NCI-H1436 (cell line): ENCODE data around the gene EN1.

Experiments used
- DNase-seq: peaks from one replicate; lab custom pipeline; 2025; lab: John Stamatoyannopoulos, UW

EN1 gene

GRCh38 chr2:118855451-118856279 lies 8.2 kb upstream of the EN1 start:
- DNase-seq: peak; percentile 75

- no peak for DNase-seq
Measured at GRCh38 chr2:118854507-118855345, 7.3 kb upstream of the EN1 start.

GRCh38 chr2:118853651-118854291 lies 6.3 kb upstream of the EN1 start:
- no peak for DNase-seq

- no peak for DNase-seq
Measured at GRCh38 chr2:118853129-118853640, 5.7 kb upstream of the EN1 start.

DNA sequence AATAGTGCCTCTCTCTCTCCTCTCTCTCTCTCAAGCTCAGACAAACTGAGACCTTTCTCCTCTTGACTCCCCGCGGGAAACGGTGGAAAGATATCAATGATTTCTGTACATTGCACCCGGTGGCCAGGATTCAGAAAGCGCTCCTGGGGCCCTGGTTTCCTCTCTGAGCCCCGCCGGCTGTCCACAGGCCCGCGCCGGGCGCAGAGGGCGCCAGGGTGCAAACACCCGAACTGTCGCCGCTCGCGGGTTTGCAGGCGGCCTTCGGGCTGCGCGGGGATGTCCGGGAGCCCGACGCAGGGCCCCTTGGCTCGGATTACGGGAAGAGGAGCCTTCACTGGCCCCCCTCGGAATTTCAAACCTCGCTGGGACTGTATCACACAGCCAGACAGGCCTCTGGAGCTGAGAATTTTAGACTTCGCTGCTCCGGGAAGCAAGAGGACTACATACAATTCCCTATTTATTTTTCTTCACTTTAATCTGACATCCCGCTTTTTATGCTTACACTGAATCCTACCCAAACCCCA lies 5.2 kb upstream of the EN1 start:
- DNase-seq: no peak

GRCh38 chr2:118851650-118852049 lies 4.2 kb upstream of the EN1 start:
- DNase-seq: no peak

DNA sequence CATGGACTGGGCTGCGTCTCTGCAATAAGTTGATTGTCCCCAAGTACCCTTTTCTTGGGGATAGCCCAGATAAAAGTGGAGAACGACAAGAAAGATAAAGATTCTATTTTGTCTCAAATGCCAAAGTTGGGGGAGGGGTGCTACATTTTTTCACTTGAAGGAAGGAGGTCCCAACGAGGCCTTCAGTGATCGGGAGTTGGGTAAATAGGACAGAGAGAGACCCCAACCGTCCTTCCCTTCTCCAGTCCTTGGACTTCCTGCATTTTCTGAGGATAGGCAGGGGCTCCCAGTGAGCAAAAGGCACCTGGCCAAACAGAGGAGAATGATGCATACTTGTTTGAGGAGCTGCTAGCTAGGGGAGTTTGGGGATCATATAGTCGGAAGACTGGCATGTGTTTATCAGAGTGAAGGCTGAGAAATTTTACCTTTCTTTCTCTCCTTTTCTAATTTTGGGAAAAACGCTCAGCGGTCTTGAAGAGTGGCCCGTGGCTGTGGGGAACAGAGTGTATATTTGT lies 3.5 kb upstream of the EN1 start:
- no peak for DNase-seq

GRCh38 chr2:118850168-118850900 lies 2.9 kb upstream of the EN1 start:
- no peak for DNase-seq

DNA sequence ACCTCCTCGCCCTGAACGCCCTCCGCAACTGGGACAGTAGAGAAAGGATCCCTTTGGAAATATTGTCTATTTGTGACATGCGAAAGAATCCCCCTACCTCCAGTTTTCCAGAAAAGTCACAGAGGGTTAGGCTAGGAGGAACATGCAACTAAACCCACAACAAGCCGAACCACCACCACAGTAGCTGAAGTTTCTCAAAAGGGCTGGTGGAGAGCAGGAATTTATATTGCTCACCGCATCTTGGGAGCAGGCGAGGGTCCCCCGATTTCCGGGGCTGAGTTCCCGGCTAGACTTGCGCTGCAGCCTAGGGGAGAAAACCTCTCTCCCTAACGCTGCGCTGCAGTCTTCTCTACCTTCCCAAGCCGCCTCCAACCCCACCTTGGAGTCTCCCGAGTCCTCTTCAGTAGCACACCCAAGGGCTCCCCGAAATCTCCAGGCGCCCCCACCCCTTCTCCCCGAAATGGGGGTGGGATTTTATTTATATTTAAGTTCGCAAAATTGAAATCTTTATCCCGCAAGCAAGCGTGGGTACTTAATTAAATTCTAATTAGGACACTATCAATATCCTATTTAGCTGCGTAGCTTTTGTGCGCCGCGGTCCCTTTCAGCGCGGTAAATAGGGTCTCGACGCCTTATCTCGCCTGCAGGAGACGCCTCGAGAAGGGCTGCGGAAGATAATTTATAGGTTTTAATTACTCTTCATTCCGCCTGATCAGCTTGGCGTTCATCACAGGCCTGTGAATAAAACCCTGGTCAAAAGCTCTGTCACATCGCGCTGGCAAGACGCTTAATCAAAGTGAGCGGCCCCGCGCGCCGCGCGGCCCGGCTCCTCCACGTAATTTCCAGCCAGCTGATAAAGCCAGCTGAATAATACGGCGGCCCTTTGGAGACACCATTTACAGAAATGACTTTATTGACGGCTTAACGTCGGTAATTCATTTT lies 2.0 kb upstream of the EN1 start:
- DNase-seq: no peak

GRCh38 chr2:118848381-118849225 lies 1.2 kb upstream of the EN1 start:
- DNase-seq: no peak

- DNase-seq: no peak
Measured at GRCh38 chr2:118847762-118848172, 319 bp upstream of the EN1 start.

- DNase-seq: no peak
Measured at GRCh38 chr2:118846442-118846952, 951 bp downstream of the EN1 start.

DNA sequence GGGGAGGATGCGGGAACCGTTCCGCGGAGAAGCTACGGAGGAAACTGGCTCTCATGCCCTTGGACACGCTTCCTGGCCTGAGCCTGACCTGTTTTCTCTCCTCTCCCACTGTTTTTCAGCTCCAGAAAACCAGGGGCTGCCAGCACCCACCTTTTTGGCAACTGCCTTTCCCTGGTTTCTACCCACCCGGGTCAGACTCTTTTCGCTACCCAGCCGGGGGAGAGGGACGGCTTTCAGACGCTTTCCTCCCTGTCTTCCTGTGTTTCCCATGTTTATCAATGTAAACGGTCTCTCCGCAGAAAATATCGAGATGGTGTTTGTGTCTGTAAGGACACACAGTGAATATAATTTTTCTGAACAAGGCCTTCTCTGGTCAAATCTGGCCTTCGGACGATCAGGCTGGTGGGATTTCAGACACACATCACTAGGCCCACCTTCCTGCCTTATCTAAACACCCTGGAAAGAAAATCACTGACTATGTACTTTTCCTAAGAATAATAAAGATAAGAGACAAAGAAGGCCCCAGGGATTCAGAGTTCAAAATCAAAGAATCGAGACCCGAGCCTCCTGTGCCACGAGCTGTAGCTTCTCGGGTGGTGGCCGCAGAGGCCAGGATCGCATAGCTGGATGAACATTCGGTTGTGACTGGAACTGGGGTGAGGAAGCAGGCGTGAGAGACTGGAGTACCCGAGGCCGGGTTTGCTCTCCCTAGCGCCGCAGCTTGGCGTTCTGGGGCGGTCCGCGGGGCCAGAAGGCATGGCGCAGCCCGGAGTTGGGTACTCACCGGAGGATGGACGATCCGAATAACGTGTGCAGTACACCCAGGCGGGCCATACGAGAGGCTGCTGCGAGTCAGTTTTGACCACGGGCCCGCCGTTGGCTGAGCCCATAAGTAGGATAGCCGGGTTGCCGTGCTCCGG lies 1.7 kb downstream of the EN1 start:
- DNase-seq: no peak

GRCh38 chr2:118845005-118845521 lies 2.4 kb downstream of the EN1 start:
- DNase-seq: no peak

DNA sequence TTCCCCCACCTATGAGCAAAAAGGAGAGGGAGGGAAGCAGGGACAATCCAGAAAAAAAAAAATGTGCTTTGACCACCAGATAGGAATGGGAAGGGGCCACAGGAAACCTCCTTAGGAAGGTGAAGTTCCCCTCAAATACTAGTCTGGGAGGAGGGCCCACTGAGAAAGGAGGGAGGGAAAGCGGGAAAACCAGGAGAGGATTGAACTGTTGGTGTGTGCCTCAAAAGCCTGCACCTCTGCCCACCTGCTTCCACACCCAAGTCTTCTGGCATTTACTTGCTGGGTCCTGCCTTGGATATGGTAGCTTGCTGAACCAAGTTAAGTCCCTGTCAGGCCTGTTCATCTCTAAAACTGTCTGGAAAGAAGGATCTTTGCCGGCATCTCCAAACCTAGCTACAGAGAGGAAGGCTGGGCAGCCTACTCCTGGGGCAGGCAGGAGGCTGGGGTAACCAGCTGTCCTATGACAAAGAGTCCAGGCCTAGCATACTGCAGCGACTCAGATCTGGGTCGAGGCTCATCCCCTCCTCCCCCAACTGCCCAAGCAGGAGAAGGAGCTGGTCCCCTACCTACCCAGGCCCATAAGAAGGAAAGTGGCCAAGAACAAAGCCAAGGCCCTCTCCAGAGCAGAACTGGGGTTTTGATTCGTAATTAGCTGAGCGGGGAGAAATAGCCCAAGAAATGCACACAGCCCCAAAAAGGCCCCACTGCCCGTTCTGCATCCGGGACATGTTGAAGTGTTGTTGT lies 3.0 kb downstream of the EN1 start:
- DNase-seq: no peak

DNA sequence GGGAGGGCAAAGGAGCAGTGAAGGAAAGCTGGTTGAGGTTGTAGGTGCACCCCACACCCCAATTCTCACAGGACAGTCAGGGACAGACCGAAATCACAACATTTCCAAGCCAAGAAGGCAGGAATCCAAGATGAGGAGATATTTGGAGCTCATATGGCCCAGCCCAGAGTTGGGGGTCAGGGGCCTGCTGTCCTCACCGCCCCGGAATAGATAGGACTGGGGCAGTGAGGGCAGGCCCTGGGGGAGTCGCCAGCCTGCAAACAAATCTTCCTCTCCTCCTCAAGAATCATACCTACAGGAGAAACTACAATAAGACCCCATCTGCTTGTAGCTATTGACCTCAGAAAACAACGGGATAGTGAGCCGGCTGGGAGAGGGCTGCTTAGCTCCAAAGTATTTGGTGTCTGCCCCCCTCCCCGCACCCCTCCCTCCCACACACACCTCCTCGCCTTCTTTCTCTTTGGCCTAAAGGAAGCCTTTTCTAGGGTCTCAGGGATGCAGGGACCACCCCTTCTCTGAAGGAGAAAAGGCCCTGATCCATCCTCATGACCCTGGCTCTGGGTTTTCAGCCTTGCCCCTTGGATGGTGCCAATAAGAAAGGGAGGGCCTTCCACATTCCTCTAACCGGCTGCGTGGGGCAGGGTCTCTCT lies 3.8 kb downstream of the EN1 start:
- DNase-seq: no peak
